HEK293 (cell line): ENCODE results near the gene CALML3.

Source experiments
- CTCF ChIA-PET: fragments of 350-600 bp; formaldehyde crosslinking; extraction: SDS; loops from one replicate; lab custom pipeline; 2021; ENCODE audit warnings: antibody characterized with exemption; lab: Yijun Ruan, JAX
- POLR2A ChIA-PET: fragments of 300-600 bp; formaldehyde crosslinking; extraction: SDS; loops from one replicate; lab custom pipeline; 2020; ENCODE audit warnings: antibody characterized with exemption, inconsistent platforms; lab: Yijun Ruan, JAX
- H3K27ac ChIP-seq: fragments of 200-500 bp; sonication (Bioruptor generic); 2 replicates; pipeline ENCODE4 v1.5.1; 2014; ENCODE audit warnings: low read depth, low read length, control low read depth, inconsistent platforms; ENCODE audit errors: extremely low read depth
- H3K36me3 ChIP-seq, 2 experiments: fragments of 200-500 bp in 1 of 2; sonication (Bioruptor generic) in 1 of 2; 1 replicate in 1 of 2; 2 replicates in 1 of 2; pipeline ENCODE4 v1.5.1; 2014 to 2017; ENCODE audit warnings: inconsistent platforms in 2 of 2, low read length in 2 of 2; ENCODE audit not compliant: control insufficient read depth in 2 of 2, insufficient read depth in 1 of 2
- H3K4me1 ChIP-seq: fragments of 200-500 bp; sonication (Bioruptor generic); 2 replicates; pipeline ENCODE4 v1.5.1; 2014; ENCODE audit warnings: mild to moderate bottlenecking, low read length, inconsistent platforms; ENCODE audit not compliant: control insufficient read depth, insufficient read depth
- H3K4me3 ChIP-seq: 2 replicates; pipeline ENCODE4 v1.5.1; 2011; ENCODE audit warnings: low read depth, mild to moderate bottlenecking, control low read depth, low read length, moderate library complexity
- H3K9me3 ChIP-seq: fragments of 200-500 bp; sonication (Bioruptor generic); 2 replicates; pipeline ENCODE4 v1.5.1; 2014; ENCODE audit warnings: low read depth, low read length, inconsistent platforms; ENCODE audit not compliant: control insufficient read depth, insufficient read depth
- GLIS1 ChIP-seq: fragments of 450-650 bp; formaldehyde crosslinking; IDR thresholded peaks from 2 replicates; pipeline ENCODE4 v1.5.1; 2016; ENCODE audit warnings: missing biosample characterization, missing genetic modification characterization
- MZF1 ChIP-seq: fragments of 450-650 bp; formaldehyde crosslinking; IDR thresholded peaks from 2 replicates; pipeline ENCODE4 v1.5.1; 2017; ENCODE audit warnings: missing biosample characterization, missing genetic modification characterization, borderline replicate concordance
- ZBTB1 ChIP-seq: fragments of 450-650 bp; formaldehyde crosslinking; IDR thresholded peaks from 2 replicates; pipeline ENCODE4 v1.5.1; 2016; ENCODE audit warnings: missing biosample characterization, missing genetic modification characterization
- ZBTB17 ChIP-seq: fragments of 450-650 bp; formaldehyde crosslinking; IDR thresholded peaks from 2 replicates; pipeline ENCODE4 v1.5.1; 2016; ENCODE audit warnings: missing biosample characterization, missing genetic modification characterization
- ZBTB8A ChIP-seq: fragments of 450-650 bp; formaldehyde crosslinking; IDR thresholded peaks from 2 replicates; pipeline ENCODE4 v1.5.1; 2016; ENCODE audit warnings: missing biosample characterization, missing genetic modification characterization
- ZFP37 ChIP-seq: fragments of 450-650 bp; formaldehyde crosslinking; IDR thresholded peaks from 2 replicates; pipeline ENCODE4 v1.5.1; 2016; ENCODE audit warnings: missing biosample characterization, missing genetic modification characterization
- ZNF146 ChIP-seq: fragments of 450-650 bp; formaldehyde crosslinking; IDR thresholded peaks from 2 replicates; pipeline ENCODE4 v1.5.1; 2016; ENCODE audit warnings: missing biosample characterization, missing genetic modification characterization
- ZNF202 ChIP-seq: fragments of 450-650 bp; formaldehyde crosslinking; IDR thresholded peaks from 2 replicates; pipeline ENCODE4 v1.5.1; 2016; ENCODE audit warnings: missing biosample characterization, missing genetic modification characterization, borderline replicate concordance
- ZNF211 ChIP-seq: fragments of 450-650 bp; formaldehyde crosslinking; IDR thresholded peaks from 2 replicates; pipeline ENCODE4 v1.5.1; 2016; ENCODE audit warnings: low read depth, missing biosample characterization, missing genetic modification characterization
- ZNF335 ChIP-seq: fragments of 450-650 bp; formaldehyde crosslinking; conservative IDR thresholded peaks from 2 replicates; pipeline ENCODE4 v1.5.1; 2016; ENCODE audit warnings: missing biosample characterization, missing genetic modification characterization
- ZNF416 ChIP-seq: fragments of 450-650 bp; formaldehyde crosslinking; IDR thresholded peaks from 2 replicates; pipeline ENCODE4 v1.5.1; 2016; ENCODE audit warnings: missing biosample characterization, missing genetic modification characterization
- ZNF501 ChIP-seq: fragments of 450-650 bp; formaldehyde crosslinking; IDR thresholded peaks from 2 replicates; pipeline ENCODE4 v1.5.1; 2016; ENCODE audit warnings: missing biosample characterization, missing genetic modification characterization
- ZNF529 ChIP-seq: fragments of 450-650 bp; formaldehyde crosslinking; IDR thresholded peaks from 2 replicates; pipeline ENCODE4 v1.5.1; 2017; ENCODE audit warnings: missing genetic modification characterization, missing biosample characterization; ENCODE audit not compliant: insufficient replicate concordance
- ZNF548 ChIP-seq: fragments of 450-650 bp; formaldehyde crosslinking; IDR thresholded peaks from 2 replicates; pipeline ENCODE4 v1.5.1; 2016; ENCODE audit warnings: missing biosample characterization, missing genetic modification characterization
- ZNF558 ChIP-seq: fragments of 450-650 bp; formaldehyde crosslinking; IDR thresholded peaks from 2 replicates; pipeline ENCODE4 v1.5.1; 2016; ENCODE audit warnings: missing biosample characterization, missing genetic modification characterization
- ZNF561 ChIP-seq: fragments of 450-650 bp; IDR thresholded peaks from 2 replicates; pipeline ENCODE4 v1.5.1; 2018; ENCODE audit warnings: missing biosample characterization, missing genetic modification characterization, borderline replicate concordance
- ZNF571 ChIP-seq: fragments of 450-650 bp; formaldehyde crosslinking; IDR thresholded peaks from 2 replicates; pipeline ENCODE4 v1.5.0; 2017; ENCODE audit warnings: missing biosample characterization, missing genetic modification characterization
- ZNF677 ChIP-seq: fragments of 450-650 bp; IDR thresholded peaks from 2 replicates; pipeline ENCODE4 v1.5.0; 2018; ENCODE audit warnings: missing biosample characterization, mild to moderate bottlenecking, missing genetic modification characterization, moderate library complexity
- ZNF768 ChIP-seq: fragments of 450-650 bp; formaldehyde crosslinking; IDR thresholded peaks from 2 replicates; pipeline ENCODE4 v1.5.1; 2018; ENCODE audit warnings: missing biosample characterization, mild to moderate bottlenecking, missing genetic modification characterization
- ZNF843 ChIP-seq: fragments of 450-650 bp; formaldehyde crosslinking; IDR thresholded peaks from 2 replicates; pipeline ENCODE4 v1.5.1; 2016; ENCODE audit warnings: missing biosample characterization, missing genetic modification characterization
- ZSCAN30 ChIP-seq: fragments of 450-650 bp; IDR thresholded peaks from 2 replicates; pipeline ENCODE4 v1.5.1; 2018; ENCODE audit warnings: missing biosample characterization, mild to moderate bottlenecking, missing genetic modification characterization, moderate library complexity
- TF ChIP-seq, protein P1 (sequence below): fragments of 450-650 bp; formaldehyde crosslinking; IDR thresholded peaks from 2 replicates; pipeline ENCODE4 v1.5.1; 2016; ENCODE audit warnings: missing biosample characterization, missing genetic modification characterization
- TF ChIP-seq, protein P2 (sequence below): fragments of 450-650 bp; formaldehyde crosslinking; conservative IDR thresholded peaks from 2 replicates; pipeline ENCODE4 v1.5.1; 2016; ENCODE audit warnings: low read depth, missing biosample characterization, missing genetic modification characterization
- TF ChIP-seq, protein P3 (sequence below): fragments of 450-650 bp; formaldehyde crosslinking; IDR thresholded peaks from 2 replicates; pipeline ENCODE4 v1.5.1; 2016; ENCODE audit warnings: missing biosample characterization, missing genetic modification characterization
- TF ChIP-seq, protein P4 (sequence below): fragments of 450-650 bp; formaldehyde crosslinking; IDR thresholded peaks from 2 replicates; pipeline ENCODE4 v1.5.1; 2016; ENCODE audit warnings: missing biosample characterization, missing genetic modification characterization
- TF ChIP-seq, protein P5 (sequence below): fragments of 450-650 bp; formaldehyde crosslinking; IDR thresholded peaks from 2 replicates; pipeline ENCODE4 v1.5.1; 2017; ENCODE audit warnings: missing biosample characterization, missing genetic modification characterization

The CALML3 gene

DNA sequence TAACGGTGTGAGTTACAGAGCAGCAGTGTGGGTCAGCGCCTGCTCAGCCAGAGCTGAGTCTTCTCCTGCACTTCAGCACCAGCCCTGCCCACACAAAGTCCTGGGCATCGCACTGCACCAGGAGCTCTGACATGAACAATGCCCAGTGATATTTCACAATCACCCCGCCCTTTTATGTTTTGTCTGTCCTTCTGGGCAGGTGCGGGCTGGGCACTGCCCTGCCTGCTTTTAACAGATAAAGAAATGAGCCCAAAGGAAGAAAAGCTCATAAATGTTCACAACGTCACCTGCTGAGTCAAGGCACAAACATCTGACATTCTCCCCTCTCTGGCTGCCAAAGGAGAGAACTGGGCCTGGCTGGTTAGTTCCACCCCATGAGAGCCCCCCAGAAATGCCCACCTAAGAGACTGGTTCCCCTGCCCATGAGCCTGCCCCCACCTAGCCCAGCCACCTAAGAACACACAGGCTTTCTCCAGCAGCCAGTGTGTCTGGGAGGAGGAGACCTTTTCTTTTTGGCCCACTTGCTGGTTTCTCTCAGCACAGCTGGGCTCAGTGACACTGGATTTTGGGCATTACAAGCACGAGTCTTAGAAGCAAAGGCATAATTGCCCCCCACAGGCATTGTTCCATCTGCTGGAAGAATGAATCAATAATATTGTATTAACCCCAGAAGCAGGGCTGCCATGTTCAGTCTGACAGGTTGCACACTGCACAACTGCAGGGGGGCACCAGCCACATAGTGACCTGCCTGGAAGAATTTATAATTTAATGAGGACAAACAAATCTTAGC, 22.3 kb downstream of the CALML3 start (continued):
- TF ChIP-seq, protein P1, sequence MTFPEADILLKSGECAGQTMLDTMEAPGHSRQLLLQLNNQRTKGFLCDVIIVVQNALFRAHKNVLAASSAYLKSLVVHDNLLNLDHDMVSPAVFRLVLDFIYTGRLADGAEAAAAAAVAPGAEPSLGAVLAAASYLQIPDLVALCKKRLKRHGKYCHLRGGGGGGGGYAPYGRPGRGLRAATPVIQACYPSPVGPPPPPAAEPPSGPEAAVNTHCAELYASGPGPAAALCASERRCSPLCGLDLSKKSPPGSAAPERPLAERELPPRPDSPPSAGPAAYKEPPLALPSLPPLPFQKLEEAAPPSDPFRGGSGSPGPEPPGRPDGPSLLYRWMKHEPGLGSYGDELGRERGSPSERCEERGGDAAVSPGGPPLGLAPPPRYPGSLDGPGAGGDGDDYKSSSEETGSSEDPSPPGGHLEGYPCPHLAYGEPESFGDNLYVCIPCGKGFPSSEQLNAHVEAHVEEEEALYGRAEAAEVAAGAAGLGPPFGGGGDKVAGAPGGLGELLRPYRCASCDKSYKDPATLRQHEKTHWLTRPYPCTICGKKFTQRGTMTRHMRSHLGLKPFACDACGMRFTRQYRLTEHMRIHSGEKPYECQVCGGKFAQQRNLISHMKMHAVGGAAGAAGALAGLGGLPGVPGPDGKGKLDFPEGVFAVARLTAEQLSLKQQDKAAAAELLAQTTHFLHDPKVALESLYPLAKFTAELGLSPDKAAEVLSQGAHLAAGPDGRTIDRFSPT, result peak; percentile 53; the same call in 1 of the 2 replicates
- TF ChIP-seq ZNF843 (tag by site-specific recombination), result no peak
- no peak for TF ChIP-seq ZNF202
- no peak for TF ChIP-seq ZNF501
- TF ChIP-seq ZNF677 (tag by site-specific recombination), result no peak
- TF ChIP-seq, protein P2, sequence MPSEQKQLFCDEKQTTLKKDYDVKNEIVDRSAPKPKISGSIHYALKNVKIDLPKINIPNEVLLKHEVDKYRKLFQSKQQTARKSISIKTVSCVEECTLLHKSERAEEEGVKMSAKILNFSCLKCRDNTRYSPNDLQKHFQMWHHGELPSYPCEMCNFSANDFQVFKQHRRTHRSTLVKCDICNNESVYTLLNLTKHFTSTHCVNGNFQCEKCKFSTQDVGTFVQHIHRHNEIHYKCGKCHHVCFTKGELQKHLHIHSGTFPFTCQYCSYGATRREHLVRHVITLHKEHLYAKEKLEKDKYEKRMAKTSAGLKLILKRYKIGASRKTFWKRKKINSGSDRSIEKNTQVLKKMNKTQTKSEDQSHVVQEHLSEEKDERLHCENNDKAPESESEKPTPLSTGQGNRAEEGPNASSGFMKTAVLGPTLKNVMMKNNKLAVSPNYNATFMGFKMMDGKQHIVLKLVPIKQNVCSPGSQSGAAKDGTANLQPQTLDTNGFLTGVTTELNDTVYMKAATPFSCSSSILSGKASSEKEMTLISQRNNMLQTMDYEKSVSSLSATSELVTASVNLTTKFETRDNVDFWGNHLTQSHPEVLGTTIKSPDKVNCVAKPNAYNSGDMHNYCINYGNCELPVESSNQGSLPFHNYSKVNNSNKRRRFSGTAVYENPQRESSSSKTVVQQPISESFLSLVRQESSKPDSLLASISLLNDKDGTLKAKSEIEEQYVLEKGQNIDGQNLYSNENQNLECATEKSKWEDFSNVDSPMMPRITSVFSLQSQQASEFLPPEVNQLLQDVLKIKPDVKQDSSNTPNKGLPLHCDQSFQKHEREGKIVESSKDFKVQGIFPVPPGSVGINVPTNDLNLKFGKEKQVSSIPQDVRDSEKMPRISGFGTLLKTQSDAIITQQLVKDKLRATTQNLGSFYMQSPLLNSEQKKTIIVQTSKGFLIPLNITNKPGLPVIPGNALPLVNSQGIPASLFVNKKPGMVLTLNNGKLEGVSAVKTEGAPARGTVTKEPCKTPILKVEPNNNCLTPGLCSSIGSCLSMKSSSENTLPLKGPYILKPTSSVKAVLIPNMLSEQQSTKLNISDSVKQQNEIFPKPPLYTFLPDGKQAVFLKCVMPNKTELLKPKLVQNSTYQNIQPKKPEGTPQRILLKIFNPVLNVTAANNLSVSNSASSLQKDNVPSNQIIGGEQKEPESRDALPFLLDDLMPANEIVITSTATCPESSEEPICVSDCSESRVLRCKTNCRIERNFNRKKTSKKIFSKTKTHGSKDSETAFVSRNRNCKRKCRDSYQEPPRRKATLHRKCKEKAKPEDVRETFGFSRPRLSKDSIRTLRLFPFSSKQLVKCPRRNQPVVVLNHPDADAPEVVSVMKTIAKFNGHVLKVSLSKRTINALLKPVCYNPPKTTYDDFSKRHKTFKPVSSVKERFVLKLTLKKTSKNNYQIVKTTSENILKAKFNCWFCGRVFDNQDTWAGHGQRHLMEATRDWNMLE (tag by site-specific recombination), result no peak
- no peak for TF ChIP-seq ZBTB8A
- TF ChIP-seq MZF1 (tag by site-specific recombination), result no peak
- TF ChIP-seq, protein P3, sequence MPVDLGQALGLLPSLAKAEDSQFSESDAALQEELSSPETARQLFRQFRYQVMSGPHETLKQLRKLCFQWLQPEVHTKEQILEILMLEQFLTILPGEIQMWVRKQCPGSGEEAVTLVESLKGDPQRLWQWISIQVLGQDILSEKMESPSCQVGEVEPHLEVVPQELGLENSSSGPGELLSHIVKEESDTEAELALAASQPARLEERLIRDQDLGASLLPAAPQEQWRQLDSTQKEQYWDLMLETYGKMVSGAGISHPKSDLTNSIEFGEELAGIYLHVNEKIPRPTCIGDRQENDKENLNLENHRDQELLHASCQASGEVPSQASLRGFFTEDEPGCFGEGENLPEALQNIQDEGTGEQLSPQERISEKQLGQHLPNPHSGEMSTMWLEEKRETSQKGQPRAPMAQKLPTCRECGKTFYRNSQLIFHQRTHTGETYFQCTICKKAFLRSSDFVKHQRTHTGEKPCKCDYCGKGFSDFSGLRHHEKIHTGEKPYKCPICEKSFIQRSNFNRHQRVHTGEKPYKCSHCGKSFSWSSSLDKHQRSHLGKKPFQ (tag by site-specific recombination), result no peak
- TF ChIP-seq ZNF561, result no peak
- TF ChIP-seq ZBTB1, result no peak
- no peak for TF ChIP-seq ZNF548 (tag by site-specific recombination)
- TF ChIP-seq GLIS1 (tag by site-specific recombination), result peak; percentile 51
- TF ChIP-seq ZNF146, result no peak
- no peak for TF ChIP-seq ZBTB17 (tag by site-specific recombination)
- 0 out of 2 replicates have a peak, but pooled peaks have one; percentile 17 for TF ChIP-seq ZNF335 (tag by site-specific recombination)
- TF ChIP-seq, all 188 proteins: peak for 8

GRCh38 chr10:5547681-5547930, 22.8 kb downstream of the CALML3 start:
- Histone ChIP-seq H3K4me3 (no peak overlapping the region), H3K27ac (no peak overlapping the region), H3K4me1 (peaks cover 25% of the 10 kb centered on the region), H3K36me3 (no peaks in the 10 kb centered on the region), H3K9me3 (no peaks in the 10 kb centered on the region)
- ChIA-PET POLR2A (interaction anchor here (1.7 kb wide), 1 partner anchor 81 kb away, joined by 7 read pairs; no protein-coding TSS in a partner anchor), CTCF (no interaction called here)
- TF ChIP-seq ZNF211 (tag by site-specific recombination), result no peak
- TF ChIP-seq ZNF416 (tag by site-specific recombination), result no peak
- no peak for TF ChIP-seq ZNF768 (tag by site-specific recombination)
- TF ChIP-seq ZNF529 (tag by site-specific recombination), result no peak
- no peak for TF ChIP-seq ZSCAN30
- no peak for TF ChIP-seq ZFP37 (tag by site-specific recombination)
- no peak for TF ChIP-seq MZF1 (tag by site-specific recombination)
- no peak for TF ChIP-seq ZNF558 (tag by site-specific recombination)
- TF ChIP-seq, protein P4, sequence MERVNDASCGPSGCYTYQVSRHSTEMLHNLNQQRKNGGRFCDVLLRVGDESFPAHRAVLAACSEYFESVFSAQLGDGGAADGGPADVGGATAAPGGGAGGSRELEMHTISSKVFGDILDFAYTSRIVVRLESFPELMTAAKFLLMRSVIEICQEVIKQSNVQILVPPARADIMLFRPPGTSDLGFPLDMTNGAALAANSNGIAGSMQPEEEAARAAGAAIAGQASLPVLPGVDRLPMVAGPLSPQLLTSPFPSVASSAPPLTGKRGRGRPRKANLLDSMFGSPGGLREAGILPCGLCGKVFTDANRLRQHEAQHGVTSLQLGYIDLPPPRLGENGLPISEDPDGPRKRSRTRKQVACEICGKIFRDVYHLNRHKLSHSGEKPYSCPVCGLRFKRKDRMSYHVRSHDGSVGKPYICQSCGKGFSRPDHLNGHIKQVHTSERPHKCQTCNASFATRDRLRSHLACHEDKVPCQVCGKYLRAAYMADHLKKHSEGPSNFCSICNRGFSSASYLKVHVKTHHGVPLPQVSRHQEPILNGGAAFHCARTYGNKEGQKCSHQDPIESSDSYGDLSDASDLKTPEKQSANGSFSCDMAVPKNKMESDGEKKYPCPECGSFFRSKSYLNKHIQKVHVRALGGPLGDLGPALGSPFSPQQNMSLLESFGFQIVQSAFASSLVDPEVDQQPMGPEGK (tag by site-specific recombination), result no peak
- TF ChIP-seq ZNF571 (tag by site-specific recombination), result no peak
- TF ChIP-seq, protein P5, sequence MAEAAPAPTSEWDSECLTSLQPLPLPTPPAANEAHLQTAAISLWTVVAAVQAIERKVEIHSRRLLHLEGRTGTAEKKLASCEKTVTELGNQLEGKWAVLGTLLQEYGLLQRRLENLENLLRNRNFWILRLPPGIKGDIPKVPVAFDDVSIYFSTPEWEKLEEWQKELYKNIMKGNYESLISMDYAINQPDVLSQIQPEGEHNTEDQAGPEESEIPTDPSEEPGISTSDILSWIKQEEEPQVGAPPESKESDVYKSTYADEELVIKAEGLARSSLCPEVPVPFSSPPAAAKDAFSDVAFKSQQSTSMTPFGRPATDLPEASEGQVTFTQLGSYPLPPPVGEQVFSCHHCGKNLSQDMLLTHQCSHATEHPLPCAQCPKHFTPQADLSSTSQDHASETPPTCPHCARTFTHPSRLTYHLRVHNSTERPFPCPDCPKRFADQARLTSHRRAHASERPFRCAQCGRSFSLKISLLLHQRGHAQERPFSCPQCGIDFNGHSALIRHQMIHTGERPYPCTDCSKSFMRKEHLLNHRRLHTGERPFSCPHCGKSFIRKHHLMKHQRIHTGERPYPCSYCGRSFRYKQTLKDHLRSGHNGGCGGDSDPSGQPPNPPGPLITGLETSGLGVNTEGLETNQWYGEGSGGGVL (tag by site-specific recombination), result no peak
